Posterior vena cava (tissue), 2 donors: ENCODE measurements around the gene HCN3. TPM values are rescaled to one million over a fixed set of nuclear protein-coding genes. Genes with fewer than 3 reads are reported as not detected.

ENCODE experiments used
- DNase-seq: peaks from one replicate; pipeline ENCODE4 v3.0.0-alpha.2; 2020; ENCODE audit warnings: low spot score
- intact Hi-C, 2 donors: fragments of 100-400 bp; cut with DNase I; formaldehyde crosslinking; loops; one replicate each; pipeline versions ENCODE4 v1.14.1 to v1.14.2; 2022 to 2023
- total RNA-seq, 2 donors: library from RNA; stranded (reverse); fragmentation: NEBNext Ultra II Directional; extraction: Animal tissue kit (Norgen Biotek cat#: 25700); gene quantifications; one replicate each; pipeline ENCODE4 v1.2.1, GENCODE V29; 2021
- donor health status: DM: yes; HTN: yes; CAD: no.
- donor health status: DM: yes; HTN: yes; CAD: no.

Gene HCN3
- total RNA-seq, 2 donors from 2014 or later, result 1.4 to 1.5 TPM

DNA sequence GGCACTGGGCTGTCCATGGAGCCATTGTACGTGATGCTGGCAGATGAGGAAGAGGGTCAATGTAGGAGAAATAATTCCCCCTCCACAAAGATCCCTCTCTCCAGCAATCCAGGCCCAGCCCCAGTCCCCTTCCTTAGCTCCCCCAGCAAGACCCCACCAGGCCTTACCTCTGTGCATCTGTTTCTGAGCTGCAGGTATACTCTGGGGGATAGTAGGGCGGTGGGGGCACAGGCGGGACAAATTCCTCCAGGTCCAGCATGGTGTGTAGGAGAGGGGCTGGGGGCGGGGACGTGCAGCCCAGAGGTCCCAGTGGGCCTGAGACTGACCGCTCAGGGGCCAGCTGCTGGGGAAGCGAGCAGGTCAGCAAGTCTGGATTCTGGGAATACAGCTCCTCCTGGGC lies 25.7 kb upstream of the HCN3 start:
- intact Hi-C loops, result loop anchor here in 1 of 2 donors (5.0 kb wide), 1 partner anchor 71 kb away; the partner anchor contains the start of gene RUSC1
- no peak for DNase-seq

DNA sequence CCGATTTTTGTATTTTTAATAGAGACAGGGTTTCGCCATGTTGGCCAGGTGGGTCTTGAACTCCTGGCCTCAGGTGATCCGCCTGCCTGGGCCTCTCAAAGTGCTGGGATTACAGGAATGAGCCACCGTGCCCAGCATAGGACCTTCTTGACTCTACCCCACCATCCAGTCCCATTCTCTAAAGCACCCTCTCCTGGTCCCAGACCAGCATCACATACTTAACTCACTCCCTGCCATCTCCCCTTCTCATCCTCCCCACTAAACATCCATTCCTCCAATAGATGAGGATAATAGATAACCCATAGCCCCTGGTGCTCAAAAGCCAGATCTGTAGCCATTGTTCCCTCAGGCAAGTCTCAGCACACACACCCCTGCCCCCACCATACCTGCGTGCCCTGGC lies 24.1 kb upstream of the HCN3 start:
- DNase-seq, result no peak
- intact Hi-C loops, result loop anchor here (2.0 to 5.0 kb wide), 2 partner anchors 69 to 342 kb away; partner anchors contain the start of gene RUSC1 (in 1 of the 2)

DNA sequence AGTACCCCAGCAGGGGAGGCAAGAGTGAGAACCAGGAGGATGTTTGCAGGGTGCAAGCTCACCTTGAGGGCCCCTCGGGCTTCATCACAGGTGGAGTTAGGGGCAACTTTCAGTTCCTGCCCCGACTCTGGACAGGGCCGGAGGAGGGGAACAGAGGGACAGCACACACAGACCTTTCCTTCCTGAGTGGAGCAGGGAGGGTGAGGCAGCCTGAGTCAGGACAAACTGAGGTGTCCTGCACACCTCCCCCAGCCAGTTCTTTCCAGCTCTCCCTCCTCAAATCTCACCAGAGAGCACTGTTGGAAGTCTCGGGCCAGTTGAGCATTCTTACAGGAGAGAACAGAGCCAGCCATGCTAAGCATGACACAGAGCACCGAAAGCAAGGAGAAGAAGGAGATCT lies 23.5 kb upstream of the HCN3 start:
- no peak for DNase-seq
- intact Hi-C loops, result loop anchor here (2.0 to 5.0 kb wide), 2 partner anchors 69 to 341 kb away; partner anchors contain the start of gene RUSC1 (in 1 of the 2)

DNA sequence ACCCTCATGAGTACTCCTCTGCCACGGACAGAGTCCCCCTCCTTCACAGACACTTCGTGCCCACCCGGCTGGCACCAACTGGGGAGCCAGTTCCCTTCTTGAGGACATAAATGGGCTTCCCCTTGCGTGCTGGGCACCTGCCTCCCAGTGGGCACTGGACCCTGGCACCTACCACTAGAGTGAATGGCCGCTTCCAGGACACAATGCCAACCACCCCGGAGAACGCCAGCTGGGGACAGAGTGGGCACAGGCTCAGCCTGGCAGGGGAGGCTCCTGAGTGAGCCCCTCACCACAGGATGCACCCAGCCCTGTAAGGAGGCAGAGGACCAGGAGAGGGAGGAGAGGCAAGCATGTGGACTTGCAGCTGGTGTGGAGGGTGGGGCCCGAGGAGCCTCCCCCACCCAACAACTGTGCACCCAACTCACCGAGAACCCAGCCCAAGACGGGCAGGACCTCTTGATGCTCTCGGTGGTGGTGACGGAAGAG lies 23.0 kb upstream of the HCN3 start:
- DNase-seq, result peak; percentile 80
- intact Hi-C loops, result loop anchor here in 1 of 2 donors (5.0 kb wide), 1 partner anchor 68 kb away; the partner anchor contains the start of gene RUSC1

DNA sequence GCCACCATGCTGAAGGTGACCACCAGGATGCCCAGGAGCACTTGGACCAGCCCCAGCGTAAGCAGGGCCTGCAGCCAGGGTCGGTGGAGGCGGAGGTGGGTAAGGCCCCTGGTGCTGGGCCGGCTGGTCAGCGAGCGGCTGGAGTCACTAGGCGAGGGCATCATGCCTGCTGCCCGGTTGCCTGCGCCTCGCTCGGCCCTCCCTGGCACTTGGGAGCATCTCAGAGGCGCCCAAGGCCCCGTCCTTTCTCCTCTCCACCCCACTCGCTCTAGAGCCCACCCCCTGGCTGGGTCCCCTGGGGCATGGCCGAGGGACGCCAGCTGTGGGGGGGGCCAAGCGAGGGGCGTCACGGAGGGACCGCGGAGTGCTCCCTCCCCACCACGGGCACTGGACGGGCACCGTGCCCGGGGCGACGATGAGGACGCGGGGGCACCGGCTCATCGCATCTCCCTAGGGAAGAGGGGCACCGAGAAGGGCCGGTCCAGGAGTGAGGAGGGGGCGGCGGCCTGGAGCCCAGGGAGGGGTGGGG lies 22.5 kb upstream of the HCN3 start:
- intact Hi-C loops, result loop anchor here in 1 of 2 donors (5.0 kb wide), 1 partner anchor 68 kb away; the partner anchor contains the start of gene RUSC1
- DNase-seq, result peak; percentile 84

DNA sequence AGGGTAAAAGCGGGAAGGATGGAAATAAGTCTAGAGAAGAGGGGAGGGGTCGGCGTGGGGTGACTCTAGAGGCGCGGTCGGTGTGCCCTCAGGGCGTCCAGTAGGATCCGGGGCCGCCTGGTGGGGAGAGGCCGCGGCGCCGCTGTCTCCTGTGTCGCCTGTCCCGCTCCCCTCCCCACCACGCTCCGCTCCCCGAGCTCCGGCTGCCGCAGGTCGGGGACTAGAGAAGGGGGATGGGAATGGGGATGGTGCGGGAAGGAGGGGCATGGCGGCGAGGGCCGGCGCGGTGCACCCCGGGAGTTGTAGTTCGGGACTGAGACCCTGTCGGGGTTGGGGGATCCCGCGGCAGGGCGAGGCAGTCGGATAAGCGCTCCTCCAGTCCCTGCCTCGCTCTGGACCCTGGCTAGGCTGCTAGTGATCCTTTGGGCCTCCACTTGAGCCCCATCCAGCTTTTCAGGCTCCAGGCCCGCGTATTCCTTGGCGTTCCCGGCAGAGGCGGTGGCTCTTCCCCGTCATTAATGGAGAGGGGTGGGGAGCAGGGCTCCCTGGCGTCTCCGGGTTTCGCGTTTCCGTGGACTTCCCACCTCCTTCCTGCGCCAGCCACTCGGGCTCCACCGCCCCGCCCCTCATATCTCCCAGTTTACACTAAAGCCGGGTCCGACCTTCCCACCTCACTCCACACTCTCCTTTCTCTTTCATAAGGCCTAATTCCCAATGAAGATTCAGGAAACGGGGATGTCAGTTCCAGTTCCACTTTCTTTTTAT lies 21.8 kb upstream of the HCN3 start, which contains the start of gene ENTREP3:
TSS of gene ENTREP3 (minus strand) at position 241 of the 765 bp plus-strand sequence. CDS start 606 bp downstream, outside the sequence.
- intact Hi-C loops, result loop anchor here in 1 of 2 donors (2.0 kb wide), 1 partner anchor 19 kb away; no protein-coding TSS in a partner anchor
- DNase-seq, result peak; percentile 96

DNA sequence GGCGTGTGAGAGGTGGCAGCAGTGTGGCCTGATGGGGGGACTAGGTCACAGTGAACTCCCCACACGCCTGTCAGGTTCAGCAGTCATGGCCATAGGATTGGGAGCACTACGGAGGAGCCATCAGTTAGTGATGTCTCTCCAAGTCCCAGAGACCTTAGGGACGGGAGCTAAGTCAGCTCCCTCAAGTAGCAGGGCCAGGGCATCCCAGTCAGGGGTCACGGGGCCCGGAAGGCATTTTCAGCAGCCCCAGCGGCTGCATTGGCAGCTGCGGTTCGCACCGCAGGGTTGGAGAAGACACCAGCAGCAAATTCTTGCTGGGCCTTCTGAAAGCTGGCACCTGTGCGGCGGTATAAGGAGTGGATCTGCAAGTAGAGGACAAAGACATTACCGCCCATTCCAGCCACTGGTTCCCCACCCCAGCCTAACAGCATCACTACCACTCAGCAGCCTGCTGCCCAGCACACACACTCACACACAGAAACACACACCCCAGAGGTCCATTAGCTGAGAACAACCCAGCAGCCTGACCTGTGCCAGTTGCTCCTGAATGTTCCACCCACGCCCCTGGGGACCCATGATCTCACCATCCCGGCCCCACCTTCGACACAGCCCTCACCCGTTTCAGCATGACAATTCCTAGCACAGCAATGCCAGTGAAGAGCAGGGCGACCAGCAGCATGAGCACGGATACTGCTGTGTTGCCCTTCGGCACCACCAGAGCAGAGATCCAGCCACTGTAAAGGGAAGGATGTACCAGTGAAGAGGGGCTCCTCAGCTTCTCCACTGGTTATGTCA lies 21.0 kb upstream of the HCN3 start:
- intact Hi-C loops, result loop anchor here in 1 of 2 donors (2.0 kb wide), 1 partner anchor 19 kb away; no protein-coding TSS in a partner anchor
- DNase-seq, result no peak

DNA sequence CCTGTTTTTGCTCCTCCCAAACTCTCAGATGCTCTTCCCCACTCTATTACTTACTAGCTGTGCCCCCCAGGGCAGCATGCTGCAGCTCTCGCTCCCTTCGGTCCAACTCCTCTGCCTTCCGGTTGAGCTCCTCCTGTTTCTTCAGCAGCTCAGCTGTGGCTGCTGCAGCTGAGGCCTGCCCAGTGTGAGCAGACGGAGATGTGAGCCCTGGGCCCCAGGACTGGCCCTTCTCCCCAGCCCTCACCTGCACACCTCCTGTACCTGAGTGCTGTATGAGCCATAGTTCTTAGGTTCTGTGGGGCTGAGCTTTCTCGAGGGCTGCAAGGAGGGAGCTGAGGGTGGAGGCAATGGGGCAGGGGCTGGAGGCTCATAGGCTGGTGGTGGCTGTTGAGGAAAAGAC lies 17.0 kb upstream of the HCN3 start:
- no peak for DNase-seq
- intact Hi-C loops, result no loop called here

DNA sequence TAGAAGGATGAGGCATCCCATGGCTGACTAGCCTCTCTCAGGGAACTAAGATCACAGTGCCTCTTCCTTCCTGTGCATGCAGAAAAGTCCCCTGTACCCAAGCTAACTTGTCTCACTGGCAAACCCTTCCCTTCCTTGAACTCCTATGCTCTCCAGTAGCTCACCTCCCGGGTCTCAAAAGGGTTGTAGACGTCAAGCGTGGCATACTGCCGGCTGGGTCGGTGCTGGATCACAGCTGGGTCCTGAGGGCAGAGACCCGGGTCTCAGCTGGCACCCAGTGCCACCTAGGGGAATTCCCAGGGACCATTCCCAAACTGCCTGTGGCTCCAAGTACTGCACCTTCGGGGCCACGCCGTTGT lies 15.8 kb upstream of the HCN3 start:
- intact Hi-C loops, result no loop called here
- no peak for DNase-seq

DNA sequence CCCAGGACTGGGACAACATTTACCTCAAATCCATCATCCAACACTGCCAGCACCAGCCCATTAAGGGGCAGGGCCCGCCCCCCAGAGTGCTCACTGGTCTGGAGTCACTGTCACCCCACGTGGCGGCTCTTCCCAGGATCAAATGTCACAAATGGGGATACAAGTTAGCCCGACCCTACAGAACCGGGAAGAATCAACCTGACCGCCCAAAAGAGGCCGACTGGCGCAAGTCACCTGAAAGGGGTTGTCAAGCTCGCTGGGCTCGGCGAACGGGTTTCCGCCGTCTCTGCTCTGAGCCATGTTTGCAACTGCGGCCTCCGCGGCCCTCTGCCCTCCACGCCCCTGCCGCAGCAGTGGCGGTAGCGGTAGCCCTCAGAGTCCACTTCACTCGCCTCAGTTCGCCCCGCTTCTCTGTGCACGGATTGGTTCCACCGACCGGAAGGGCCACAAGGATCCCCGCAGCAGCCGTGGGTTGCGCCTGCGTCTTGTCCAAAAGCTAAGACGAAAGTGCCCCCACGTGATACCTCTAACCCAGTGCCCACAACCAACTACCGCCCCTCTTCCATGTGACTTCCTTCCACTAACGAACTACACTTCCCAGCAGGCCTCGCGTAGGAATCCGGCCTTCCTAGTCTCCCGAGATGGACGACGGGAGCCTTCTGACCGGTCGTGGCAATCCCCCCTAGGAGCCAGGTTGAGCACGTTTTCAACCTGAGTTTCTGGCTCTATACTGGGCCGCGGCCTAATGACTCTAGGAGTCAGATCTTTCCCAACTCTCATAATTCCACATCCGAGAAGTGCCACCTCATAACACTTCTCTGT lies 15.2 kb upstream of the HCN3 start, which contains the start of gene SCAMP3:
TSS of gene SCAMP3 (minus strand) at position 509 of the 822 bp plus-strand sequence. CDS start at position 300, 209 bp downstream.
- intact Hi-C loops, result no loop called here

DNA sequence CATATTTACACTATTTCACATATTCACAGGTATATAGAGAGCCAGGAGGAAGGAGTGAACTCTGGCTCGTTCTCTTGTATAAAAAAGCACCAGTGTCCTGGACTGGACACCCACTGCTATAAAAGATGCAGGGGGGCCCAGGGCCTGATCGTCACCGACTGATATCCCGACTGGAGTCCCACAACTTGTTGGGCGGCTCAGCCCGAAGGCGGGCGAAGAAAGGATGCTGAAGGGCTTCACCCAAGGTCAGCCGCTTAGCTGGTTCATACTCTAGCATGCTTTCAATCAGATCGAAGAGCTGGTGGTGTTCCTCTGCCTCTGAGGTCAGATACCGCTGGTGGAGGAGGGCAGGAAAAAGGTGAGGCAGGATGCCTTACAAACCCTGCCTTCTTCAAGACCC lies 14.2 kb upstream of the HCN3 start:
- no peak for DNase-seq
- intact Hi-C loops, result no loop called here

More for the DNA sequence above, 15.2 kb upstream of the HCN3 start, which contains the start of gene SCAMP3:
- peak; percentile 98 for DNase-seq

DNA sequence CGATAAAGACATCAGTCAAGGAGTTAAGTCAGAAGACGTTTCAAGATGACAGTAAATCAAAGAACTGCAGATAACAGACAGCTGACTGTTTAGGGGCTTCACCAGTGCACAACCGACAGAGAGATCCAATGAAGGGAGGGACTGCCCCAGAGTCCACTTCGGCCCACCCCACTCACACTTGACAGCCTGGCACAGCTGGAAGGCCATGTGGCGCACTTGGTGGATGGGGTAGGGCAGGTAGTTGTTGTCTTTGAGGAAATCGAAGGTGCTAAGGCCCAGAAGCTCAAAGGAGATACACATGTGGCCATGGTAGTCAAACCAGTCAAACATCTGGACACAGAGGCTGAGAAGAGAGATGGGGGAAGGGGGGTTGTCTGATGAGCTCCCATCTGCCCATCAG lies 10.7 kb upstream of the HCN3 start:
- DNase-seq, result no peak
- intact Hi-C loops, result no loop called here

DNA sequence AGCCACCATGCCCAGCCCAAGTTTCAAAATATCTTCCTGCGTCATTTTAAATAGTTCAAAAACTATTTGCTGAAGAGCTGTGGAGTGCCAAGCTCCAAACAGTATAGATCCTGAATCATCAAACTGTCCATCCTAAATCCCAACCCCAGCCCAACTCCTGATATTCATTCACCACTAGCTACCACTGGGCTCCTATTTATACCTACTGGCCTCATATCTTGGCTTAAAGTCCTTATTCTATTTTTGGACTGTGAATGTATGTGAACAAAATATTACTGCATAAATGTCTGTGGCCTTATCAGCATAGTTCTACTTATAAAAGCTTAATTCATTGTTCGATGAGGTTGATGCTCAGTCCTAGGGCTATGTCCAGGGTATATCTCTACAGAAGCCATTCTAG lies 9.9 kb upstream of the HCN3 start:
- intact Hi-C loops, result no loop called here
- no peak for DNase-seq

DNA sequence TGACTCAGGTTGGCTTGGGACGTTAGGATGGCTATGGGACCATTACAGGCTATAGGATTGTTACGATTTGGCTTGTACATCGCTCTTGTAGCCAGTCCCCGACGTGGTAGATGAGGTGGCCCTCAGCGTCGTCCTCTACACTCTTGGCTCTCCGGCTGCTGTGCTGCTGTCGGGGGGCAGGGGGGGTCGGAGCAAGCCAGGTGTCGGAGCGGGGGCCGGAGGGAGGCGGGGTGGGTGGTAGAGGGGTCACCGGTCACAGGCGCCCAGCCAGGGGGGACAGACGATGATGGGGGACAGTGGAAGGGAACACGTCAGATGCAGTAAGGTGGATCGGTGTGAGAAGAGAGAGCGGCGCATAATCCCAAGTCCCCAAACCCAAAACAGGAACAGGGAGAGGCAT lies 8.6 kb upstream of the HCN3 start:
- intact Hi-C loops, result no loop called here
- peak; percentile 72 for DNase-seq

DNA sequence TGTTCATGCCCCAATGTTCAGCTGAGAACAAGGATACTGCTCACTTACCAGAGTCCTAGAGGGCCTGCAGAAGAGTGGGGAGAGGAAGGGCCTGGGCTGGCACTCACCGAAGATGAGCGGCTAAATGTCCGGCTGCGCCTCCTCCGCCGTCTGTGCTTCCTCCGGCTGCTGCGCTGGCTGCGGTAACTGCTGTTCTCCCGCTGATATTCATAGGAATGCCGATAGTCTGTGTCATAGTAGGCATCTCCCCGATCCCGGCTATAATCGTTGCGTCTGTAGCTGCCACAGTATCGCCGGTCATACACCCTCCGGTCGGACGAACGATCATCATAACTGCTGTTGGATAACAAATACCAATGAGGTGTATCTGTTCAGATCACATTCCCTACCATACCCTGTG lies 7.9 kb upstream of the HCN3 start:
- intact Hi-C loops, result no loop called here
- DNase-seq, result no peak

DNA sequence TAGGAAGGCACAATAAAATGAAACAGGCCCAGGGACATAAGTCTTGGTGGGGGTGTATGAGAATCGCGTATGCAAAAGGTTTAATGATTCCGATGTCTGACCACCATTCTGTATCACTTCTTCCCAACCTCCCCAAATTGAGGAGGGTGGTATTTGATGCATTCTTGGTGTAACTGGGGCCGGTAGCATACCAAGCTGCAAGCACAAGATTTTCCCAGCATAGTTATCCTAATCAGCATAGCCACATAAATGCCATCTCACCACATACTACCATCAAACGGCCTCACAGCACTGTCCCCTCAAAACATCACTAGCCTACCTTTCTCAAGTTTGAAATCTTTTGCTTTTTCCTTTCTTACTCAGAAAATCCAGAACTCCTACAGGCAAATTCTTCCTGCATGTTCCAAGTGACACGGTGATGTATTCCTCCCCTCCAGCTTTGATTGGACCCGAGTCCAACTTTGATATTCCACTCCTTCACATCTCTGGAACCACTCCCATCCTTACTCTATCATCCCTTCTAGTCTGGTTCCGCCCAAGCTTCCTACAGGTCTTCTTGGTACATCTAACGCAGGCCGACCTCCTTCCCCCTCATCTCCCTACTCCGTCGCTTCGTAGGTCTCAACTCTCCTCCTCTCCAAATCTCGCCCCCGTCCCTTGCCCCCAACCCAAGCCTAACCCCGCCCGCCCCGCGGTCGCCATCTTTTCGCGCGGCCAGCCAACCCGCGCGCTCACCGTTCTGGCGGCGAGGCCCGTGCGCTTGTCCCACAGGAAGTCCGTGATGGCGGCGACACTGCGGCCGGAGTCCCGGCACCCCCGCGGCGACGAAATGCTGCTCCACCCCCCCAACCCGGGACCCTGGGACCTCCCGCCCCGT lies 4.6 kb upstream of the HCN3 start:
- intact Hi-C loops, result no loop called here
- peak; percentile 90 for DNase-seq
